ENCODE measurements around the gene KRT81. TPM values are rescaled to one million over a fixed set of nuclear protein-coding genes. Genes with fewer than 3 reads are reported as not detected.

Gene KRT81
- total RNA-seq, 1 experiment from 2014 or later, result 0.70 TPM

DNA sequence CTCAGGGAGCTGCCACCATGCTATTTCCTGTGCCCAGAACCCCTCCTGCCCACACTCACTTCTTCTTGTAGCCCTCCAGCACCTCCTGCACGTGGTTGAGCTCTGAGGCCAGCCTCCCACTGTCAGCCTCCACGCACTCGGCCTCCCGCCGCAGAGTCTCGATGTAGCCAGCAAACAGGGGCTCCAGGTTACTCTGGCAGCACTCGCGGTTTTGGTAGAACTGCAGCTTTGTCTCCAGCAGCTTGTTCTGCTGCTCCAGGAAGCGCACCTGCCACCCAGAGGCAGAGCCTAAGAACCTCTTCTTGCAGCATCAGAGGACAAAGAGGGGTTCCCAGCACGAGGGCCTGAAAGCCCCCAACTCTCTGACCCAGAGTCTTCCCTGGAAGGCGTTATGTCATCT is 27.8 kb upstream of the KRT81 start:
- Mint-ChIP-seq H3K27me3 (ENCODE audit: low read depth) (peaks cover 5% of the 10 kb centered on the region; the same call in 1 of the 2 replicates), H3K36me3 (no peaks in the 10 kb centered on the region), H3K4me3 (no peak overlapping the region), H3K9me3 (no peaks in the 10 kb centered on the region), H3K27ac (no peak overlapping the region), H3K4me1 (no peaks in the 10 kb centered on the region)
- TF ChIP-seq, protein P1, sequence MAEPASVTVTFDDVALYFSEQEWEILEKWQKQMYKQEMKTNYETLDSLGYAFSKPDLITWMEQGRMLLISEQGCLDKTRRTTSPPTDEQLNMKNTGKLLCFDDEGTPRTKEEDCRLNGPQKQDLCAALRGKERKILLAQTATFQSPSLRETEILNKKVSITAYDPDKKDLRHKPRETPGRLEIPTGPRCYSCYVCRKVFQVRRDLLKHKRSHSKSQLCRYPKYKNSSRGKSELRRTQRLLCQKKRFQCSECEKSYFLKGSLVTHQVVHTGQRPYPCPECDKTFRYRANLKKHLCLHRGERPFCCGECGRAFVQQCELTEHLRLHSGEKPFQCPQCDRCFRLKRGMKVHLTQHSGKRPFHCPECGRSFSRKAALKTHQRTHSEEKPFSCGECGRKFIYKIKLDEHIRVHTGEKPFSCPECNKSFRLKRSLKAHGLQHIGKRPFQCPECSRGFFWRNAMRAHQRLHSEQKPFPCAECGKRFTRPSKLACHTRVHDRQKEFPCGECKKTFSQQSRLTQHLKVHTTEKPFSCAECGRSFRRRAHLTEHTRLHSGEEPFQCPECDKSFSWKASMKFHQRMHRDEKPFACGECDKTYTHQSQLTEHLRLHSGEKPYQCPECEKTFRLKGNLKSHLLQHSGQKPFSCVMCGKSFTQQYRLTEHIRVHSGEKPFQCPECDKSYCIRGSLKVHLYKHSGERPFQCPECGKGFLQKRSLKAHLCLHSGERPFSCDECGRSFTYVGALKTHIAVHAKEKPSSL (CRISPR knock-in tag; conservative IDR thresholded peaks at IDR 0.05), result no peak
- TF ChIP-seq CREM (CRISPR knock-in tag; IDR thresholded peaks at IDR 0.05) (no peak), ZNF423 (CRISPR knock-in tag; IDR thresholded peaks at IDR 0.05) (no peak), GABPB1 (CRISPR knock-in tag; IDR thresholded peaks at IDR 0.05) (no peak), CREB1 (CRISPR knock-in tag; IDR thresholded peaks at IDR 0.05) (no peak), NFATC4 (CRISPR knock-in tag; IDR thresholded peaks at IDR 0.05) (no peak), ZNF396 (CRISPR knock-in tag; IDR thresholded peaks at IDR 0.05; ENCODE audit: borderline replicate concordance) (no peak), FOXK1 (CRISPR knock-in tag; IDR thresholded peaks at IDR 0.05) (no peak), IRF2 (CRISPR knock-in tag; IDR thresholded peaks at IDR 0.05; ENCODE audit: borderline replicate concordance, low read depth) (no peak), RELA (CRISPR knock-in tag; IDR thresholded peaks at IDR 0.05; ENCODE audit: borderline replicate concordance) (no peak), NR3C1 (CRISPR knock-in tag; conservative IDR thresholded peaks at IDR 0.05; ENCODE audit: low read depth) (no peak), NFE2L1 (CRISPR knock-in tag; IDR thresholded peaks at IDR 0.05) (no peak), MYBL2 (CRISPR knock-in tag; IDR thresholded peaks at IDR 0.05) (no peak), ZNF281 (CRISPR knock-in tag; IDR thresholded peaks at IDR 0.05) (no peak), TEAD4 (CRISPR knock-in tag; IDR thresholded peaks at IDR 0.05) (no peak), TCF7 (CRISPR knock-in tag; IDR thresholded peaks at IDR 0.05; ENCODE audit: low read depth) (no peak)
- TF ChIP-seq, protein P2, sequence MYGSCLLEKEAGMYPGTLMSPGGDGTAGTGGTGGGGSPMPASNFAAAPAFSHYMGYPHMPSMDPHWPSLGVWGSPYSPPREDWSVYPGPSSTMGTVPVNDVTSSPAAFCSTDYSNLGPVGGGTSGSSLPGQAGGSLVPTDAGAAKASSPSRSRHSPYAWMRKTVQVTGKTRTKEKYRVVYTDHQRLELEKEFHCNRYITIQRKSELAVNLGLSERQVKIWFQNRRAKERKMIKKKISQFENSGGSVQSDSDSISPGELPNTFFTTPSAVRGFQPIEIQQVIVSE (CRISPR knock-in tag; IDR thresholded peaks at IDR 0.05; ENCODE audit: borderline replicate concordance), result no peak
- TF ChIP-seq, protein P3, sequence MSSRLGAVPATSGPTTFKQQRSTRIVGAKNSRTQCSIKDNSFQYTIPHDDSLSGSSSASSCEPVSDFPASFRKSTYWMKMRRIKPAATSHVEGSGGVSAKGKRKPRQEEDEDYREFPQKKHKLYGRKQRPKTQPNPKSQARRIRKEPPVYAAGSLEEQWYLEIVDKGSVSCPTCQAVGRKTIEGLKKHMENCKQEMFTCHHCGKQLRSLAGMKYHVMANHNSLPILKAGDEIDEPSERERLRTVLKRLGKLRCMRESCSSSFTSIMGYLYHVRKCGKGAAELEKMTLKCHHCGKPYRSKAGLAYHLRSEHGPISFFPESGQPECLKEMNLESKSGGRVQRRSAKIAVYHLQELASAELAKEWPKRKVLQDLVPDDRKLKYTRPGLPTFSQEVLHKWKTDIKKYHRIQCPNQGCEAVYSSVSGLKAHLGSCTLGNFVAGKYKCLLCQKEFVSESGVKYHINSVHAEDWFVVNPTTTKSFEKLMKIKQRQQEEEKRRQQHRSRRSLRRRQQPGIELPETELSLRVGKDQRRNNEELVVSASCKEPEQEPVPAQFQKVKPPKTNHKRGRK (CRISPR knock-in tag; IDR thresholded peaks at IDR 0.05; ENCODE audit: borderline replicate concordance), result no peak
- ATAC-seq (peak; percentile 47), DNase-seq (ENCODE audit: low spot score) (peak; percentile 27)
- ChIA-PET POLR2A (no interaction called here), CTCF (interaction anchor here (0.7 to 2.3 kb wide), 18 partner anchors 9 to 561 kb away, joined by 3 to 23 read pairs (median 4); partner anchors contain the start of gene KRT85)

DNA sequence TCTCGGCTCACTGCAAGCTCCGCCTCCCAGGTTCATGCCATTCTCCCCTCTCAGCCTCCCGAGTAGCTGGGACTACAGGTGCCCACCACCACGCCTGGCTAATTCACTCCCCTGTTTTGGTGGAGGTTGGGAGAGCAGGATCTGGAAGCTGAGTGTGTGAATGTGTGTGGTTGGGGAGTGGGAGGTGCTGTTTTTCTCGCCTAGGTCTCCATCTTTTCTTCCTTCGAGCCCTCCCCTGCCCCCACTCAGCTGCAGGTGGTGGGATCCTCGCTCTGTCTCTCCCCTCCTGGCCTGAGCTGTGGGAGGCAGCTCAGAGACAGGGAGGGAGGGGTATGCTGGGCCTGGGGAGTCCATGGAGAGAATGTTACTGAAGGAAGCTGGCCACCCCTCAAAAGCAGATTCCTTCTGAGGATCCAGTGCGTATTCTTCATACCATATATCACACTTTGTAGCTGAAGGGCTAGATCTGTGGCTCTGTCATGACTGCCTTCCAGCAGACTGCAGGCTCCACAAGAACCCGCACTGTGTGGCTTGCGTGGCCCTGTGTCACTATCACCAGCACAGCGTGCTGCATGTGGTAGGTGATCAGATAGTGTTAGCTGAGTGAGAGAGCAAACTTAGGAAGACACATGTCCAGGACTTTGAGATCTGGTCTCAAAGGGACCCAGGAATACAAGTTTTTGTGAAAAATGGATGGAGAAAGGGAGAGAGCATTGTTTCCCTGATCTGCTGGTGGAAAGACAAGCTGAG is 27.1 kb upstream of the KRT81 start:
- DNase-seq (ENCODE audit: low spot score), result no peak
- peaks cover 5% of the 10 kb centered on the region; the same call in 1 of the 2 replicates for H3K27me3 Mint-ChIP-seq (ENCODE audit: low read depth)
- ChIA-PET POLR2A (interaction anchor here (0.6 kb wide), 1 partner anchor 577 kb away, joined by 3 read pairs; no protein-coding TSS in a partner anchor), CTCF (interaction anchor here (0.6 to 2.3 kb wide), 19 partner anchors 9 to 561 kb away, joined by 3 to 23 read pairs (median 4); partner anchors contain the start of genes KRT85 and KRT86)
- no peak for ATAC-seq
- H3K4me1 Mint-ChIP-seq, result no peaks in the 10 kb centered on the region
- H3K4me3 Mint-ChIP-seq, result no peak overlapping the region
- no peaks in the 10 kb centered on the region for H3K36me3 Mint-ChIP-seq
- no peaks in the 10 kb centered on the region for H3K9me3 Mint-ChIP-seq
- H3K27ac Mint-ChIP-seq, result no peak overlapping the region
- no peak for TF ChIP-seq NFYB (CRISPR knock-in tag; conservative IDR thresholded peaks at IDR 0.05; ENCODE audit: low read depth)
- TF ChIP-seq RELA (CRISPR knock-in tag; IDR thresholded peaks at IDR 0.05; ENCODE audit: borderline replicate concordance), result no peak
- TF ChIP-seq NFATC4 (CRISPR knock-in tag; IDR thresholded peaks at IDR 0.05), result no peak
- TF ChIP-seq ATF2 (CRISPR knock-in tag; IDR thresholded peaks at IDR 0.05; ENCODE audit: borderline replicate concordance, low read depth), result no peak
- no peak for TF ChIP-seq ZNF121 (CRISPR knock-in tag; IDR thresholded peaks at IDR 0.05)
- TF ChIP-seq NFE2L1 (CRISPR knock-in tag; IDR thresholded peaks at IDR 0.05), result no peak
- TF ChIP-seq JAZF1 (CRISPR knock-in tag; IDR thresholded peaks at IDR 0.05), result no peak
- TF ChIP-seq E2F4 (CRISPR knock-in tag; IDR thresholded peaks at IDR 0.05; ENCODE audit: borderline replicate concordance, low read depth), result no peak
- no peak for TF ChIP-seq ELF4 (CRISPR knock-in tag; IDR thresholded peaks at IDR 0.05; ENCODE audit: low read depth)
- TF ChIP-seq SOX15 (CRISPR knock-in tag; IDR thresholded peaks at IDR 0.05), result no peak
- no peak for TF ChIP-seq IRF2 (CRISPR knock-in tag; IDR thresholded peaks at IDR 0.05; ENCODE audit: borderline replicate concordance, low read depth)

All from WTC11 (cell line).